ACHN (cell line): ENCODE measurements around the gene YWHAB.

Experiments used
- DNase-seq: peaks from one replicate; pipeline ENCODE4 v3.0.0-alpha.2; 2015
- in situ Hi-C: cut with HindIII; loops from 2 replicates; pipeline ENCODE4 v1.10.0; 2017; ENCODE audit warnings: low sequenced_read_pairs, low pct_ligation_motif_present, low pct_unique_long_range_greater_than_20kb

Gene YWHAB

GRCh38 chr20:44941120-44941691, 55.7 kb downstream of the YWHAB start:
- in situ Hi-C loops = no loop called here

GRCh38 chr20:44942264-44942973, 56.9 kb downstream of the YWHAB start:
- DNase-seq = no peak
- in situ Hi-C loops = no loop called here

More at GRCh38 chr20:44941120-44941691, 55.7 kb downstream of the YWHAB start:
- no peak for DNase-seq

DNA sequence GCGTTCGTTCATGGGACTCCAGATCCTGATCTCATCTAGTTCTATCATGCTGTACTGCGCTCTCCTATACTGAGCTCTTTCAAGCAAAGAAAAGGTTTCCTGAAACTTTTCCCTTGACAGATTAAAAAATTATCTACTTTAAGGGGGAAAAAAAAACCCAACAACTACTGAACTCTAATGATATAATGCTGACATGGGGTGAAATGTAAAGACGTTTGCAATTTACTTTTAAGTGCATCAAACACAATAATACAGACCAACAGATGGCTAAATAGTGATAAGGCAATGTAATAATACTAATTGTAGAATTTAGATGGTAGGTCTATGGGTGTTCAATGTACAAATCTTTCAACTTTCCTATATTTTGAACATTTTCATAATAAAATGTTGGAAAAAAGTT, 58.3 kb downstream of the YWHAB start:
- in situ Hi-C loops = no loop called here
- DNase-seq = no peak

- in situ Hi-C loops = no loop called here
Measured at GRCh38 chr20:44945261-44945660, 59.8 kb downstream of the YWHAB start.

GRCh38 chr20:44946271-44946852, 60.9 kb downstream of the YWHAB start:
- no peak for DNase-seq

More at GRCh38 chr20:44945261-44945660, 59.8 kb downstream of the YWHAB start:
- DNase-seq = no peak

DNA sequence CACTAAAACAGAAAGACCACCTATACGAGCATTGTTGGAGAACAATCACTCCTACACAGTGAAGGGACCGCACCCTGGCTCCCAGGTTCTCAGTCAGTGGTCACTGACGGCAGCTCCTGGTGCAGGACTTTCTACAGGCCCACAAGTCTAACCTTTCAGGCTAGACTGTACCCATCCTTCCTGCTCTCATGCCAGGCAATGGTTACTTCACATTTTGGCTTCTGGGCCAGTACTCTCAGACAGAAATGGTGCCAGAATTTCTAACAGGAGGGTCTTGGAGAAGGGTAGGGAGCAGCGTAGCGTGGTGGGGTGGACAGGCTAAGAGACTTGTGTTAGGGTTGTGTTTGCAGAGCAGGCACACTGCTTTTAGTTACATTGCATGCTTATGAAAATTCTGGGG, 62.6 kb downstream of the YWHAB start:
- DNase-seq = no peak
- in situ Hi-C loops = no loop called here

More at GRCh38 chr20:44946271-44946852, 60.9 kb downstream of the YWHAB start:
- in situ Hi-C loops = no loop called here

DNA sequence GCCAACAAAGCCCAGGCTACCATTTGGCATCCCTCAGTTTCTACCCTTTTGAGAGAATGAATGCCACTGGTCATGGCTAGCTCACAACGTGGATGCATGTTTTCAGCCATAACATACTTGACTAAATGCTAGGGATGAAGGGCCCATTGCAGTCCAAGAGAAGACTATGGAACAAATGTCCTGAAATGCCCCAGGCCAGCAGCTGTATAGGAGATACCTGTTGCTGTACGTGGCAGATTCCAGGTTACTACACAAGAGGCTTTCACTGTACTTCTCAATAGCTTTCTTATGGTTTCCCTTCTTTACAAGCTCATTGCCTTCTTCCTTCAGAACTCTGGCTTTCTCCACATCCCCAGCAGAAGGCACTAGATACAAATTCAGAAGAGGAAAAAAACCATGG, 63.0 kb downstream of the YWHAB start:
- in situ Hi-C loops = no loop called here
- DNase-seq = no peak

- in situ Hi-C loops = no loop called here
- DNase-seq = no peak
Measured at GRCh38 chr20:44950368-44950767, 64.9 kb downstream of the YWHAB start.

DNA sequence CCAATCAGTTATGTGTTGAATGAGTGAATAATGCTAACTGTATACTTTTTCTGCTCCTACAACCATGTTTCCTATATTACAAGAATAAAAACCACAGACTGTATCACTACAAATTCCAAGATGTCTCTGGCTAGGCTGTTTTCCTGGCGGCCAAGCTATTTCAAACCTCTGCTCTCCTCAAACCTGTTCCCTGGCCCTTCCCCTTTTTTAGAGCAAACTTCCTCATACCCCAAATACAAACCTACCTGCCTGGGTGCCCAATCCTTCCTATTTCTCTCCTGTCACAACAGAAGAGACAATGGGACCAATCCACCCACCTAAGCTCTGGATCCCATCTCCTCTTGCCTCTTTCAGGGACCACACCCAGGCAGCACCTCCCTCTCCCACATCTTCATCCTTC, 67.2 kb downstream of the YWHAB start:
- in situ Hi-C loops = no loop called here
- no peak for DNase-seq

- no peak for DNase-seq
- in situ Hi-C loops = no loop called here
Measured at GRCh38 chr20:44954211-44954610, 68.7 kb downstream of the YWHAB start.

DNA sequence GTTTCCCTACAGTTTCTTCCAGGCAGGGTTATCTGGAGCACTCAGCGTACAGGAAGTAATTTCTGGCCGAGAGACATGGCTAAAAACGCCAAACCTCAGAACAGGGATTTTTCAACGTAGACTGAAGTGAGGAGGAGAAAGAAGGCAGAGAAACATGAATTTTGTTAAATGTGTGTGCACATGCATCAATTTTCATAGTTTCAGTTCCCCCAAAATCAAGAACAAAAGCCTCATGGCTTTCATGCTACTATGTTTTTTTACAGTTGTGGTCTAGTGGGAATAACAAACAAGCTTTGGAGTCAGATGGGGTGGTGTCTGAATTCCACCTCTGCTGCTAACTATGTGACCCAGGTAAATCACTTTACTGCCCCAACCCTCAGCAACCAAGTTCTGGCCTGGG, 69.8 kb downstream of the YWHAB start:
- in situ Hi-C loops = no loop called here
- DNase-seq = no peak

GRCh38 chr20:44956410-44956809, 70.9 kb downstream of the YWHAB start:
- in situ Hi-C loops = no loop called here
- no peak for DNase-seq
